Panc1 (cell line): ENCODE measurements around the gene PPM1M.

Experiments used
- POLR2AphosphoS5 ChIP-seq: IDR thresholded peaks from 2 replicates; pipeline ENCODE4 v1.6.1; 2012; ENCODE audit warnings: mild to moderate bottlenecking, low read depth, low read length, moderate library complexity
- REST ChIP-seq, 2 experiments: IDR thresholded peaks; 2 replicates each; pipeline ENCODE4 v1.6.1; 2011 to 2012; ENCODE audit warnings: low read depth in 2 of 2, control low read depth in 1 of 2, low read length in 1 of 2, mild to moderate bottlenecking in 1 of 2, moderate library complexity in 1 of 2; ENCODE audit not compliant: insufficient read depth in 1 of 2
- SIN3A ChIP-seq: IDR thresholded peaks from 2 replicates; pipeline ENCODE4 v1.6.1; 2012; ENCODE audit warnings: low read depth, mild to moderate bottlenecking, low read length, moderate library complexity, borderline replicate concordance; ENCODE audit not compliant: insufficient read depth
- TCF7L2 ChIP-seq: IDR thresholded peaks from 2 replicates; pipeline ENCODE4 v1.6.1; 2011; ENCODE audit warnings: mild to moderate bottlenecking, low read depth, low read length, inconsistent platforms
- TF ChIP-seq, protein P1 (sequence below): fragments of 450-650 bp; IDR thresholded peaks from 2 replicates; pipeline ENCODE4 v1.5.1; 2017; ENCODE audit warnings: mild to moderate bottlenecking

DNA sequence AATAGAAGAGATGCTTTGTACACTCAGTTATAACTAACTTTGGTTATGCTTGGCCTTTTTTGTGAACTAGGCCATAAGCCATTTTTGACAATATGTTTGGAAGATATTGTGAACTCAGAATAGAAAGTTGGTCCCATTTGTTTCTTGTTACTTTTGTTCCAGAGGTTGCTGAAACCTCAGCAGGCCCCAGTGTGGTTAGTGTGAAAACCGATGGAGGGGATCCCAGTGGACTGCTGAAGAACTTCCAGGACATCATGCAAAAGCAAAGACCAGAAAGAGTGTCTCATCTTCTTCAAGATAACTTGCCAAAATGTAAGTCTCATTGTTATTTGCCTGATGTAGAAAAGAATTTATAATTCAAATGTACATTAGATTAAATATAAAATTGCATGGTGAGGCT lies 41.9 kb upstream of the PPM1M start:
- TF ChIP-seq, protein P1, sequence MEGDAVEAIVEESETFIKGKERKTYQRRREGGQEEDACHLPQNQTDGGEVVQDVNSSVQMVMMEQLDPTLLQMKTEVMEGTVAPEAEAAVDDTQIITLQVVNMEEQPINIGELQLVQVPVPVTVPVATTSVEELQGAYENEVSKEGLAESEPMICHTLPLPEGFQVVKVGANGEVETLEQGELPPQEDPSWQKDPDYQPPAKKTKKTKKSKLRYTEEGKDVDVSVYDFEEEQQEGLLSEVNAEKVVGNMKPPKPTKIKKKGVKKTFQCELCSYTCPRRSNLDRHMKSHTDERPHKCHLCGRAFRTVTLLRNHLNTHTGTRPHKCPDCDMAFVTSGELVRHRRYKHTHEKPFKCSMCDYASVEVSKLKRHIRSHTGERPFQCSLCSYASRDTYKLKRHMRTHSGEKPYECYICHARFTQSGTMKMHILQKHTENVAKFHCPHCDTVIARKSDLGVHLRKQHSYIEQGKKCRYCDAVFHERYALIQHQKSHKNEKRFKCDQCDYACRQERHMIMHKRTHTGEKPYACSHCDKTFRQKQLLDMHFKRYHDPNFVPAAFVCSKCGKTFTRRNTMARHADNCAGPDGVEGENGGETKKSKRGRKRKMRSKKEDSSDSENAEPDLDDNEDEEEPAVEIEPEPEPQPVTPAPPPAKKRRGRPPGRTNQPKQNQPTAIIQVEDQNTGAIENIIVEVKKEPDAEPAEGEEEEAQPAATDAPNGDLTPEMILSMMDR, result no peak
- TF ChIP-seq SIN3A (no peak), POLR2AphosphoS5 (no peak), TCF7L2 (no peak), REST (IDR thresholded peaks at IDR 0.05; ENCODE audit: insufficient read depth in 1 of 2, low read depth in 2 of 2, low read length in 1 of 2) (no peak)
